ENCODE measurements around the gene KCNJ12. TPM values are rescaled to one million over a fixed set of nuclear protein-coding genes. Genes with fewer than 3 reads are reported as not detected.
A peak's percentile ranks its signal among the peaks of the same experiment; 100 is the strongest.

Gene KCNJ12
- total RNA-seq, 4 donors from 2014 or later = 0.84 to 2.4 (median 1.7) TPM

GRCh38 chr17:21392266-21392665 is 16.1 kb downstream of the KCNJ12 start:
- 57 to 72% methylated on average over 3 to 7 of the region's 7 CpGs for WGBS, 2 donors
- Histone ChIP-seq H3K9me3 (no peaks in the 10 kb centered on the region), H3K4me1 (no peaks in the 10 kb centered on the region), H3K27me3 (no peaks in the 10 kb centered on the region), H3K27ac (no peak overlapping the region), H3K36me3 (no peaks in the 10 kb centered on the region), H3K4me3 (no peak overlapping the region)
- DNase-seq (ENCODE audit: low spot score in 2 of 2) = no peak
- TF ChIP-seq CTCF (IDR thresholded peaks at IDR 0.05) = no peak
- no peak for TF ChIP-seq EP300 (IDR thresholded peaks at IDR 0.05)
- TF ChIP-seq POLR2A (IDR thresholded peaks at IDR 0.05) = no peak

- H3K27me3 ChIP-seq = no peaks in the 10 kb centered on the region
- no peaks in the 10 kb centered on the region for H3K36me3 ChIP-seq
- H3K4me3 ChIP-seq = no peak overlapping the region
- H3K9me3 ChIP-seq = no peaks in the 10 kb centered on the region
- TF ChIP-seq POLR2A (IDR thresholded peaks at IDR 0.05) (no peak), CTCF (IDR thresholded peaks at IDR 0.05) (no peak), EP300 (IDR thresholded peaks at IDR 0.05) (no peak)
- no peak for DNase-seq (ENCODE audit: low spot score in 2 of 2)
- H3K4me1 ChIP-seq = no peaks in the 10 kb centered on the region
- no peak overlapping the region for H3K27ac ChIP-seq
- 86 to 100% methylated on average over 2 of the region's 2 CpGs for WGBS, 2 donors
Measured at GRCh38 chr17:21394265-21394664, 18.1 kb downstream of the KCNJ12 start.

DNA sequence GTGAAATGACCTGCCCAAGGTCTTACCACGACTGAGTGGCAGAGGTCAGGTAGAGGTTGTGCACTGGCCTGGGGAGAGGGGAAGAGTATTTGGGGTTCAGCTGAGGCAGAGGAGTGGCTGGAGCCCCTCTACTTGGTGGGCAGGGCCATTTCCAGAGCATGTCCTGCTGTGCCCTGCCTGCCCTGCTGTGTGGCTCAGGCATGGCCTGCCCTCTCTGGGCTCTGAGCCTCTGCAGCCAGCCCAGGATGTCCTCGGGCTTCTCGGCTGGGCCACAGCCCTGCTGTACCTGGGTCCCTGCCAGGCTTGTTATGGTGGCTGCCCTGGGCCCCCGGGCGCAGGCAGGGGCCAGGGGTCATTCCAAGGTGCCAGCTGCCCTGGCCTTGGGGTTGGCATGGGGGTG is 19.6 kb downstream of the KCNJ12 start:
- DNase-seq (ENCODE audit: low spot score in 2 of 2) = no peak
- WGBS, 2 donors = 67 to 88% methylated on average over 1 to 5 of the region's 5 CpGs
- Histone ChIP-seq H3K4me1 (no peaks in the 10 kb centered on the region), H3K27me3 (no peaks in the 10 kb centered on the region), H3K9me3 (no peaks in the 10 kb centered on the region), H3K36me3 (no peaks in the 10 kb centered on the region), H3K4me3 (no peak overlapping the region), H3K27ac (no peak overlapping the region)
- TF ChIP-seq POLR2A (IDR thresholded peaks at IDR 0.05) (no peak), CTCF (IDR thresholded peaks at IDR 0.05) (no peak), EP300 (IDR thresholded peaks at IDR 0.05) (no peak)

DNA sequence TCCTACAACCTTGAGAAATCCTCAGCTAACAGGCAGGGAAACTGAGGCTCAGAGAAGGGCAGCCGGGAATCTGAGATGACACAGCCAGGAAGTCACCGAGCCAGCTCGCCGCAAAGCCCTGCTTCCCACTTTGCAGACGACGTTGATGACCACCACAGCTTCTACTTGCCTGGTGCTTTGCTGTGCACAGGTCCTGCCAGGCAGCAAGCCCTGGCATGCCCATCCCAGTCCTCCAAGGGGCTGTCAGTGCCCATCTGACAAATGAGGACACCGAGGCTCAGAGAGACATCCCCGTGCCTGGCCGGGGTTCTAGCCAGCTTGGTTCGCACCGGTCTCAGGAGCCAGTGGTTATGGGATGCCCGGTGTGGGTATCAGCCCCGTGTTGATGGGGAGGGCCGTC is 20.1 kb downstream of the KCNJ12 start:
- WGBS, 2 donors = 91 to 94% methylated on average over 11 to 14 of the region's 14 CpGs
- Histone ChIP-seq H3K27me3 (no peaks in the 10 kb centered on the region), H3K27ac (no peak overlapping the region), H3K4me1 (no peaks in the 10 kb centered on the region), H3K9me3 (no peaks in the 10 kb centered on the region), H3K36me3 (no peaks in the 10 kb centered on the region), H3K4me3 (no peak overlapping the region)
- TF ChIP-seq POLR2A (IDR thresholded peaks at IDR 0.05) (no peak), CTCF (IDR thresholded peaks at IDR 0.05) (no peak), EP300 (IDR thresholded peaks at IDR 0.05) (no peak)
- DNase-seq (ENCODE audit: low spot score in 2 of 2) = no peak

GRCh38 chr17:21397341-21398190 is 21.4 kb downstream of the KCNJ12 start:
- WGBS, 2 donors = 45 to 55% methylated on average over 26 to 28 of the region's 28 CpGs
- H3K27ac ChIP-seq = peak overlapping the region in 2 of 4 donors; percentile 43 to 59
- peak in 1 of 2 donors; percentile 20 for DNase-seq (ENCODE audit: low spot score in 2 of 2)
- H3K4me1 ChIP-seq = no peaks in the 10 kb centered on the region
- H3K9me3 ChIP-seq = no peaks in the 10 kb centered on the region
- H3K27me3 ChIP-seq = no peaks in the 10 kb centered on the region
- no peaks in the 10 kb centered on the region for H3K36me3 ChIP-seq
- no peak overlapping the region for H3K4me3 ChIP-seq
- TF ChIP-seq POLR2A (IDR thresholded peaks at IDR 0.05) (no peak), EP300 (IDR thresholded peaks at IDR 0.05) (no peak), CTCF (IDR thresholded peaks at IDR 0.05) (no peak)
